Measurements from ENCODE around the gene TAF1C. TPM values are rescaled to one million over a fixed set of nuclear protein-coding genes. Genes with fewer than 3 reads are reported as not detected.

The TAF1C gene
- total and polyA plus RNA-seq, 2 of the 4 experiments (the other 2 are of a cell fraction): 7.3 to 35.5 TPM

DNA sequence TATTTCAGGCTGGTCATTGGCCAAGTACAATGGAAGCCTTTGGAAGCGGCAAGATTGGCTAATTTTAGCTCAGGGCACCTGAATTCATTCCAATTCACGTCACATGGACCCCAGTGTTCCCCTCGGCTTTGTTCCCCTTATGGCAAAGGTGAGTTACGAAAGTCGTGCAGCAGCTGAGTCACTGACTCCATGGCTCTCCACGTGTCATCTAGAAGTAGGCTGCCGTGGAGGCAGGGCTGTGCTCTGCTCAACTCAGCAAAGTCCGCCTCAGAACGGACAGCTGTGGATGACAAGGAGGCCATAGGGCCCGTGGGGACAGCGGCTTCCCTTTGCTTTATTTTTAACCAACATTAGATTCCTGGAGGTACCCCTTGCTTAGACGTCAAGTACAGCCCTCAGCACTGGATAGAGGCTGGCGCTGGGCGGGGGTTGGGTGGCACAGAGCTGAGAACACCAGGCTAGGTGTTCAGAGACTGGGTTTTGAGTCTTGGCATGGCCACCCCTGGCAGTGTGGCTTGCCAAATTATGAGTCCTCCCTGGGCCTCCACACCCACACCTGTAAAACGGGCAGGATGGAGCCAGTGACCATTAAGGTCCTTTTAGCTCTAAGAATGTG lies 27.7 kb upstream of the TAF1C start:
- in situ Hi-C loops (cut with MboI; ENCODE audit: low sequenced_read_pairs) (no loop called here), dilution Hi-C loops (cut with HindIII; ENCODE audit: low sequenced_read_pairs, unreplicated experiment) (no loop called here), intact Hi-C loops (cut with micrococcal nuclease) (no loop called here)
- H3K9me3 ChIP-seq (ENCODE audit: control insufficient read depth, insufficient read depth, low read length): peaks cover 2% of the 10 kb centered on the region; the same call in 1 of the 2 replicates
- no peak overlapping the region for H2BK5ac ChIP-seq (ENCODE audit: low read depth, low read length, poor library complexity, severe bottlenecking)
- H3K23ac ChIP-seq (ENCODE audit: low read depth, low read length): no peak overlapping the region
- peaks cover 37% of the 10 kb centered on the region for H3K27me3 ChIP-seq (ENCODE audit: control insufficient read depth, insufficient read depth, low read length)
- no peak overlapping the region for H4K91ac ChIP-seq (ENCODE audit: insufficient read depth, low read depth, low read length)
- no peak overlapping the region for H3K27ac ChIP-seq (ENCODE audit: insufficient read depth, low read length)
- H4K8ac ChIP-seq (ENCODE audit: low read depth in 2 of 2, low read length in 2 of 2): no peak overlapping the region
- H2AK9ac ChIP-seq (replicated peaks; ENCODE audit: low read depth, low read length, poor library complexity): no peak overlapping the region
- no peaks in the 10 kb centered on the region for H3K36me3 ChIP-seq (ENCODE audit: control insufficient read depth, insufficient read depth, low read length)
- no peak for TF ChIP-seq SMC3 (IDR thresholded peaks at IDR 0.05; ENCODE audit: low read depth, low read length)
- TF ChIP-seq, protein P1, sequence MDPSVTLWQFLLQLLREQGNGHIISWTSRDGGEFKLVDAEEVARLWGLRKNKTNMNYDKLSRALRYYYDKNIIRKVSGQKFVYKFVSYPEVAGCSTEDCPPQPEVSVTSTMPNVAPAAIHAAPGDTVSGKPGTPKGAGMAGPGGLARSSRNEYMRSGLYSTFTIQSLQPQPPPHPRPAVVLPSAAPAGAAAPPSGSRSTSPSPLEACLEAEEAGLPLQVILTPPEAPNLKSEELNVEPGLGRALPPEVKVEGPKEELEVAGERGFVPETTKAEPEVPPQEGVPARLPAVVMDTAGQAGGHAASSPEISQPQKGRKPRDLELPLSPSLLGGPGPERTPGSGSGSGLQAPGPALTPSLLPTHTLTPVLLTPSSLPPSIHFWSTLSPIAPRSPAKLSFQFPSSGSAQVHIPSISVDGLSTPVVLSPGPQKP (IDR thresholded peaks at IDR 0.05; ENCODE audit: borderline replicate concordance, low read depth, low read length): no peak
- TF ChIP-seq FOS (IDR thresholded peaks at IDR 0.05; ENCODE audit: low read depth, low read length): no peak
- no peak for TF ChIP-seq RFX5 (IDR thresholded peaks at IDR 0.05; ENCODE audit: low read depth, low read length)
- no peak for TF ChIP-seq MXI1 (IDR thresholded peaks at IDR 0.05; ENCODE audit: borderline replicate concordance, low read depth, low read length)
- no peak for TF ChIP-seq MAFK (IDR thresholded peaks at IDR 0.05; ENCODE audit: low read depth, low read length)
- TF ChIP-seq POLR2A (IDR thresholded peaks at IDR 0.05; ENCODE audit: low read depth, low read length): no peak
- TF ChIP-seq NFE2L2 (IDR thresholded peaks at IDR 0.05; ENCODE audit: low read depth, low read length): no peak
- no peak for TF ChIP-seq MAZ (IDR thresholded peaks at IDR 0.05; ENCODE audit: borderline replicate concordance, low read depth, low read length)
- TF ChIP-seq, protein P2, sequence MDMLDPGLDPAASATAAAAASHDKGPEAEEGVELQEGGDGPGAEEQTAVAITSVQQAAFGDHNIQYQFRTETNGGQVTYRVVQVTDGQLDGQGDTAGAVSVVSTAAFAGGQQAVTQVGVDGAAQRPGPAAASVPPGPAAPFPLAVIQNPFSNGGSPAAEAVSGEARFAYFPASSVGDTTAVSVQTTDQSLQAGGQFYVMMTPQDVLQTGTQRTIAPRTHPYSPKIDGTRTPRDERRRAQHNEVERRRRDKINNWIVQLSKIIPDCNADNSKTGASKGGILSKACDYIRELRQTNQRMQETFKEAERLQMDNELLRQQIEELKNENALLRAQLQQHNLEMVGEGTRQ (IDR thresholded peaks at IDR 0.05; ENCODE audit: low read depth, low read length): no peak
- TF ChIP-seq RCOR1 (IDR thresholded peaks at IDR 0.05; ENCODE audit: insufficient replicate concordance, low read length): no peak
- WGBS, 2 experiments (ENCODE audit: extremely low coverage in 2 of 2, insufficient read length in 1 of 2): 53% methylated on average over 3 of the region's 15 CpGs; no CpG with 5 or more reads in 1 of the 2 experiments
- no peak overlapping the region for H2BK120ac ChIP-seq (ENCODE audit: low read depth, low read length)
- DNase-seq (no peak), ATAC-seq (ENCODE audit: low read depth) (no peak)
- no peak overlapping the region for H3K9ac ChIP-seq (ENCODE audit: low read depth, low read length)
- H2BK20ac ChIP-seq (ENCODE audit: low read depth, low read length): no peak overlapping the region
- H4K5ac ChIP-seq (ENCODE audit: low read depth, low read length): no peak overlapping the region
- no TSS peak for BruUV-seq (replicated peaks)
- no peak overlapping the region for H2AFZ ChIP-seq (replicated peaks; ENCODE audit: low read length, poor library complexity)
- H3K14ac ChIP-seq (replicated peaks; ENCODE audit: low read depth, low read length): no peak overlapping the region
- H3K56ac ChIP-seq (ENCODE audit: extremely low read depth, insufficient read depth, low read length): no peak overlapping the region
- POLR2A ChIA-PET (ENCODE audit: unreplicated experiment): no interaction called here
- no peak overlapping the region for H3K4ac ChIP-seq (ENCODE audit: low read depth, low read length)
- no peak overlapping the region for H3K4me3 ChIP-seq (ENCODE audit: insufficient read depth, low read depth, low read length)
- H2AK5ac ChIP-seq (ENCODE audit: low read depth, low read length): no peak overlapping the region
- no peak overlapping the region for H3K4me2 ChIP-seq (ENCODE audit: low read depth, low read length)
- 0 out of 2 replicates have a peak, but pooled peaks cover 2% of the 10 kb centered on the region for H3K9me1 ChIP-seq (ENCODE audit: insufficient read depth, low read length)
- H3K4me1 ChIP-seq (ENCODE audit: control insufficient read depth, insufficient read depth, low read length): no peaks in the 10 kb centered on the region
- no peak overlapping the region for H3K18ac ChIP-seq (ENCODE audit: low read depth, low read length)
- H4K20me1 ChIP-seq (ENCODE audit: insufficient read depth, low read length): no peaks in the 10 kb centered on the region
- H2BK15ac ChIP-seq (ENCODE audit: low read depth, low read length): no peak overlapping the region
- no peaks in the 10 kb centered on the region for H3K79me1 ChIP-seq (ENCODE audit: low read depth in 1 of 2, low read length in 2 of 2)
- CTCF ChIA-PET: no interaction called here
